HepG2 (cell line): ENCODE results near the gene LENG1. TPM values are rescaled to one million over a fixed set of nuclear protein-coding genes. Genes with fewer than 3 reads are reported as not detected.

Experiments
- ARNT2 ChIP-seq: sonication (generic); formaldehyde crosslinking; IDR thresholded peaks from 2 replicates; pipeline ENCODE4 v1.8.0; 2022; ENCODE audit warnings: mild to moderate bottlenecking, low read depth, missing genetic modification reagents, moderate library complexity
- ATF7-NPFF ChIP-seq: sonication (generic); formaldehyde crosslinking; IDR thresholded peaks from 2 replicates; pipeline ENCODE4 v1.8.1; 2023; ENCODE audit warnings: mild to moderate bottlenecking, low read depth, missing genetic modification reagents, moderate library complexity
- ETV6 ChIP-seq: sonication (generic); formaldehyde crosslinking; conservative IDR thresholded peaks from 2 replicates; pipeline ENCODE4 v1.4.0; 2020; ENCODE audit warnings: missing genetic modification reagents
- GABPB1 ChIP-seq: IDR thresholded peaks from 2 replicates; pipeline ENCODE4 v1.6.1; 2016; ENCODE audit warnings: mild to moderate bottlenecking, missing genetic modification reagents, moderate library complexity, missing compliant biosample characterization
- MYNN ChIP-seq: sonication (generic); formaldehyde crosslinking; IDR thresholded peaks from 2 replicates; pipeline ENCODE4 v1.4.0; 2020; ENCODE audit warnings: mild to moderate bottlenecking, low read depth, missing genetic modification reagents
- NR2F6 ChIP-seq, 2 experiments: IDR thresholded peaks; 2 replicates each; pipeline ENCODE4 v1.6.1; 2016; ENCODE audit warnings: antibody characterized with exemption in 1 of 2, mild to moderate bottlenecking in 1 of 2
- ONECUT2 ChIP-seq: sonication (generic); formaldehyde crosslinking; IDR thresholded peaks from 2 replicates; pipeline ENCODE4 v1.4.0; 2020; ENCODE audit warnings: missing genetic modification reagents
- PCBP2 ChIP-seq: fragments of 200-400 bp; formaldehyde crosslinking; optimal IDR thresholded peaks from 2 replicates; pipeline ENCODE3; 2018; ENCODE audit warnings: low read length, low read depth; ENCODE audit not compliant: poor library complexity, severe bottlenecking
- RFXAP ChIP-seq: sonication (generic); formaldehyde crosslinking; IDR thresholded peaks from 2 replicates; pipeline ENCODE4 v1.4.0; 2020; ENCODE audit warnings: missing genetic modification reagents, borderline replicate concordance
- SMC3 ChIP-seq: IDR thresholded peaks from 2 replicates; pipeline ENCODE4 v1.6.1; 2011; ENCODE audit warnings: low read length, improper control_type of control experiment
- SSRP1 ChIP-seq: IDR thresholded peaks from 2 replicates; pipeline ENCODE4 v1.6.1; 2016; ENCODE audit warnings: control low read depth
- TAF15 ChIP-seq: fragments of 200-400 bp; formaldehyde crosslinking; IDR thresholded peaks from one replicate; pipeline ENCODE4 v1.6.1; 2018; ENCODE audit warnings: mild to moderate bottlenecking, low read depth, low read length; ENCODE audit not compliant: poor library complexity, severe bottlenecking
- TMF1 ChIP-seq: sonication (generic); formaldehyde crosslinking; IDR thresholded peaks from 2 replicates; pipeline ENCODE4 v1.8.1; 2022; ENCODE audit warnings: low read depth, missing genetic modification reagents
- YEATS2 ChIP-seq: sonication (generic); formaldehyde crosslinking; IDR thresholded peaks from 2 replicates; pipeline ENCODE4 v1.4.0; 2020; ENCODE audit warnings: missing genetic modification reagents, borderline replicate concordance
- ZBTB3 ChIP-seq: sonication (generic); formaldehyde crosslinking; IDR thresholded peaks from 2 replicates; pipeline ENCODE4 v1.4.0; 2020; ENCODE audit warnings: low read depth, mild to moderate bottlenecking, moderate library complexity, missing genetic modification reagents, borderline replicate concordance
- ZNF138 ChIP-seq: sonication (generic); formaldehyde crosslinking; IDR thresholded peaks from 2 replicates; pipeline ENCODE4 v1.5.0; 2020; ENCODE audit warnings: mild to moderate bottlenecking, low read depth, missing genetic modification reagents
- ZNF274 ChIP-seq: sonication (generic); formaldehyde crosslinking; IDR thresholded peaks from 2 replicates; pipeline ENCODE4 v1.5.1; 2020; ENCODE audit warnings: mild to moderate bottlenecking, missing genetic modification reagents
- ZNF382 ChIP-seq: sonication (generic); formaldehyde crosslinking; IDR thresholded peaks from 2 replicates; pipeline ENCODE4 v1.5.0; 2020; ENCODE audit warnings: missing genetic modification reagents, mild to moderate bottlenecking, borderline replicate concordance
- polyA plus RNA-seq, 8 experiments: library from polyadenylated mRNA; depleted of rRNA in 3 of 8; stranded (reverse) in 7 of 8; unstranded in 1 of 8; fragments of >200 nt; fragmentation: Illumina TruSeq in 4 of 8; extraction: Trizol in 4 of 8; gene quantifications; 2 replicates each; pipeline versions ENCODE4 v1.2.1 to v1.2.3, GENCODE V29; 2011 to 2016; ENCODE audit warnings: low read depth in 4 of 8, missing spikeins in 1 of 8, mixed read lengths in 1 of 8; ENCODE audit not compliant: insufficient read depth in 1 of 8
- total RNA-seq, 5 experiments: library from RNA; depleted of rRNA; stranded (reverse); fragments of >200 nt; fragmentation: Illumina TruSeq; extraction: Trizol; gene quantifications; 2 replicates each; pipeline ENCODE4 v1.2.3, GENCODE V29; 2016; ENCODE audit warnings: low read depth in 1 of 5
- TF ChIP-seq, protein P1 (sequence below): sonication (generic); formaldehyde crosslinking; IDR thresholded peaks from 2 replicates; pipeline ENCODE4 v1.4.0; 2020; ENCODE audit warnings: missing genetic modification reagents, borderline replicate concordance
- TF ChIP-seq, protein P2 (sequence below): sonication (generic); formaldehyde crosslinking; IDR thresholded peaks from 2 replicates; pipeline ENCODE4 v1.5.0; 2020; ENCODE audit warnings: missing genetic modification reagents, mild to moderate bottlenecking, borderline replicate concordance
- TF ChIP-seq, protein P3 (sequence below): sonication (generic); formaldehyde crosslinking; conservative IDR thresholded peaks from 2 replicates; pipeline ENCODE4 v1.8.1; 2023; ENCODE audit warnings: missing genetic modification reagents

The LENG1 gene
- total and polyA plus RNA-seq, 2 of the 13 experiments (the other 11 are each of a cell fraction or from before 2014, with no cell fraction given), result 1.8 to 3.8 TPM

DNA sequence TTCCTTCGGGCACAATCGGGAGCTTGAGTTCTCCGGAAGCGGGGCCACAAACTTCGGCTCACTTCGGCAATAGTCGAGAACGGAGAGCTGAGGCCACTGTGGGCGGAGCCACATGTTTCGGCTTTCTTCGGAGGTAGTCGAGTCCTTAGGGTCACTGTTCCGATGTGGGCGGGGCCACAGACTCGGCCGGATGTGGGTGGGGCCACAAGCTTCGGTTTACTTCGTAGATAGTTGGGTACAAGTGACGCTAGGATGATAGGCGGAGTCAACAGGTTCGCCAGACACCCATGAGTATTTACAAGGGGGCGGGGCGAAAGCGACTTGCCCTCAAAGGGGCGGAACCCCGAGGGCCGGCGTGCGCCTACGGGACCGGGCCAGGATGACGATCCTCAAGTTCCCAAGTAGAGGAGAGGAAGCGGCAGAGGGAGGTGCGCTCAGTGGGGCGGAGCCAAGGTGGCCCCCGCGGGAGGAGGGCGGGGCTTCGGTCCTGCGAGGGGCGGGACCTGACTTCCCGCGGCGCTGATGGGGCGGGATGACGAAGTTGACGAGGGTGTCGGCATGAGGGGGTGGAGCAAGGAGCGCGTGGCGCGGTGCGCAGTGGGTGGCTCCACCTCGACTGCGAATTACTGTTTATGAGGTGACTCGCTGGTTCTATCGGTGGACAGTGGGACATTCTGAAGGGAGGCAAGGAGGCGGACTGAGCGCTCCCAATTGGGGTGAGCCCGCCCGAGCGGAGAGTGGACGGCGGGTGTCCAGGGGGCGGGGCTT lies 30.4 kb upstream of the LENG1 start (continued):
- TF ChIP-seq, protein P1, sequence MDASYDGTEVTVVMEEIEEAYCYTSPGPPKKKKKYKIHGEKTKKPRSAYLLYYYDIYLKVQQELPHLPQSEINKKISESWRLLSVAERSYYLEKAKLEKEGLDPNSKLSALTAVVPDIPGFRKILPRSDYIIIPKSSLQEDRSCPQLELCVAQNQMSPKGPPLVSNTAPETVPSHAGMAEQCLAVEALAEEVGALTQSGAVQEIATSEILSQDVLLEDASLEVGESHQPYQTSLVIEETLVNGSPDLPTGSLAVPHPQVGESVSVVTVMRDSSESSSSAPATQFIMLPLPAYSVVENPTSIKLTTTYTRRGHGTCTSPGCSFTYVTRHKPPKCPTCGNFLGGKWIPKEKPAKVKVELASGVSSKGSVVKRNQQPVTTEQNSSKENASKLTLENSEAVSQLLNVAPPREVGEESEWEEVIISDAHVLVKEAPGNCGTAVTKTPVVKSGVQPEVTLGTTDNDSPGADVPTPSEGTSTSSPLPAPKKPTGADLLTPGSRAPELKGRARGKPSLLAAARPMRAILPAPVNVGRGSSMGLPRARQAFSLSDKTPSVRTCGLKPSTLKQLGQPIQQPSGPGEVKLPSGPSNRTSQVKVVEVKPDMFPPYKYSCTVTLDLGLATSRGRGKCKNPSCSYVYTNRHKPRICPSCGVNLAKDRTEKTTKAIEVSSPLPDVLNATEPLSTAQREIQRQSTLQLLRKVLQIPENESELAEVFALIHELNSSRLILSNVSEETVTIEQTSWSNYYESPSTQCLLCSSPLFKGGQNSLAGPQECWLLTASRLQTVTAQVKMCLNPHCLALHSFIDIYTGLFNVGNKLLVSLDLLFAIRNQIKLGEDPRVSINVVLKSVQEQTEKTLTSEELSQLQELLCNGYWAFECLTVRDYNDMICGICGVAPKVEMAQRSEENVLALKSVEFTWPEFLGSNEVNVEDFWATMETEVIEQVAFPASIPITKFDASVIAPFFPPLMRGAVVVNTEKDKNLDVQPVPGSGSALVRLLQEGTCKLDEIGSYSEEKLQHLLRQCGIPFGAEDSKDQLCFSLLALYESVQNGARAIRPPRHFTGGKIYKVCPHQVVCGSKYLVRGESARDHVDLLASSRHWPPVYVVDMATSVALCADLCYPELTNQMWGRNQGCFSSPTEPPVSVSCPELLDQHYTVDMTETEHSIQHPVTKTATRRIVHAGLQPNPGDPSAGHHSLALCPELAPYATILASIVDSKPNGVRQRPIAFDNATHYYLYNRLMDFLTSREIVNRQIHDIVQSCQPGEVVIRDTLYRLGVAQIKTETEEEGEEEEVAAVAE (CRISPR knock-in tag), result no peak
- TF ChIP-seq ATF7-NPFF (no peak), SSRP1 (peak; percentile 97), ARNT2 (CRISPR knock-in tag) (no peak), TMF1 (no peak), RFXAP (CRISPR knock-in tag) (no peak; the same call in 1 of the 2 replicates), ZNF382 (CRISPR knock-in tag) (no peak), PCBP2 (no peak), YEATS2 (CRISPR knock-in tag) (peak; percentile 38; the same call in 1 of the 2 replicates), ETV6 (CRISPR knock-in tag) (no peak), SMC3 (no peak), NR2F6 (IDR thresholded peaks at IDR 0.05) (no peak), NR2F6 (CRISPR knock-in tag; IDR thresholded peaks at IDR 0.05) (no peak), ZNF138 (no peak), TAF15 (no peak), ZNF274 (CRISPR knock-in tag) (no peak; the same call in 1 of the 2 replicates), GABPB1 (CRISPR knock-in tag) (peak; percentile 73), ZBTB3 (CRISPR knock-in tag) (0 out of 2 replicates have a peak, but pooled peaks have one; percentile 6), ONECUT2 (CRISPR knock-in tag) (no peak), MYNN (CRISPR knock-in tag) (no peak)
- TF ChIP-seq, protein P2, sequence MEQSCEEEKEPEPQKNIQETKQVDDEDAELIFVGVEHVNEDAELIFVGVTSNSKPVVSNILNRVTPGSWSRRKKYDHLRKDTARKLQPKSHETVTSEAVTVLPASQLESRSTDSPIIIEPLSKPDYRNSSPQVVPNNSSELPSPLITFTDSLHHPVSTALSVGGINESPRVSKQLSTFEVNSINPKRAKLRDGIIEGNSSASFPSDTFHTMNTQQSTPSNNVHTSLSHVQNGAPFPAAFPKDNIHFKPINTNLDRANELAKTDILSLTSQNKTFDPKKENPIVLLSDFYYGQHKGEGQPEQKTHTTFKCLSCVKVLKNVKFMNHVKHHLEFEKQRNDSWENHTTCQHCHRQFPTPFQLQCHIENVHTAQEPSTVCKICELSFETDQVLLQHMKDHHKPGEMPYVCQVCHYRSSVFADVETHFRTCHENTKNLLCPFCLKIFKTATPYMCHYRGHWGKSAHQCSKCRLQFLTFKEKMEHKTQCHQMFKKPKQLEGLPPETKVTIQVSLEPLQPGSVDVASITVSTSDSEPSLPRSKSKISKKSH (CRISPR knock-in tag), result 0 out of 2 replicates have a peak, but pooled peaks have one; percentile 24
- TF ChIP-seq, protein P3, sequence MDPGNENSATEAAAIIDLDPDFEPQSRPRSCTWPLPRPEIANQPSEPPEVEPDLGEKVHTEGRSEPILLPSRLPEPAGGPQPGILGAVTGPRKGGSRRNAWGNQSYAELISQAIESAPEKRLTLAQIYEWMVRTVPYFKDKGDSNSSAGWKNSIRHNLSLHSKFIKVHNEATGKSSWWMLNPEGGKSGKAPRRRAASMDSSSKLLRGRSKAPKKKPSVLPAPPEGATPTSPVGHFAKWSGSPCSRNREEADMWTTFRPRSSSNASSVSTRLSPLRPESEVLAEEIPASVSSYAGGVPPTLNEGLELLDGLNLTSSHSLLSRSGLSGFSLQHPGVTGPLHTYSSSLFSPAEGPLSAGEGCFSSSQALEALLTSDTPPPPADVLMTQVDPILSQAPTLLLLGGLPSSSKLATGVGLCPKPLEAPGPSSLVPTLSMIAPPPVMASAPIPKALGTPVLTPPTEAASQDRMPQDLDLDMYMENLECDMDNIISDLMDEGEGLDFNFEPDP (CRISPR knock-in tag), result no peak
